ENCODE results near the gene CCDC3. TPM values are rescaled to one million over a fixed set of nuclear protein-coding genes. Genes with fewer than 3 reads are reported as not detected.

Gene CCDC3
- total and polyA plus RNA-seq, 2 of the 8 experiments (the other 6 are each of a cell fraction or from before 2014, with no cell fraction given), result 3.4 to 3.7 TPM

DNA sequence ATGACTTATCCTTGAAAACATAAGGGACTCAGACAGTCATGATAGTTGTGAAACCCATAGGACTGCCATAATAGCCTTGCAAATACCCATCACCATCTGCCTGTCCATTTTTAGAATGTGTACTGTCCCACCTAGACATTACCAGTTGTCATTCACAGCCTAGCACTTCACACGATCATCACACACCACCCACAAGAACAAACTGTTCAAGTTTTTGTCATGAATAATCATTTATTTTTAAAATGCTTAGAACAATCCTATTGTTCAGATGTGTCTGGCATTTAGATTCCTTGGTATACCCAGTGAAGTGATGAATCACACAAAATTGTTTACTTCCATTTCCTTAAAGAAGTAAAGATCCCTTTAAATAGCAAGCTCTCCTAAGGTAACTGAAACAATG lies 46.6 kb downstream of the CCDC3 start:
- no peak overlapping the region for H2AK5ac ChIP-seq (ENCODE audit: low read depth, low read length)
- no peaks in the 10 kb centered on the region for H3K79me1 ChIP-seq (ENCODE audit: low read depth, low read length)
- no peak overlapping the region for H2AFZ ChIP-seq (ENCODE audit: low read length)
- no peaks in the 10 kb centered on the region for H3K27me3 ChIP-seq (replicated peaks in 1 of 4; ENCODE audit: control insufficient read depth in 3 of 4, extremely low read depth in 1 of 4, insufficient read depth in 3 of 4, low read length in 3 of 4)
- H3K27ac ChIP-seq (ENCODE audit: low read depth, low read length), result no peak overlapping the region
- no peaks in the 10 kb centered on the region for H3K36me3 ChIP-seq (ENCODE audit: control insufficient read depth in 2 of 4, insufficient read depth in 4 of 4, low read length in 3 of 4)
- no peak overlapping the region for H4K91ac ChIP-seq (replicated peaks; ENCODE audit: insufficient read length, low read length)
- H3K9me3 ChIP-seq (ENCODE audit: insufficient read depth in 2 of 2, low read depth in 1 of 2, low read length in 1 of 2), result peaks cover 11 to 18% of the 10 kb centered on the region in 2 experiments; a peak in 2 of 4 replicates
- H2BK20ac ChIP-seq (ENCODE audit: low read length), result no peak overlapping the region
- H3K14ac ChIP-seq (ENCODE audit: insufficient read length), result no peak overlapping the region
- H4K8ac ChIP-seq (ENCODE audit: extremely low read depth, insufficient read depth, low read length), result no peak overlapping the region
- no peak overlapping the region for H3K18ac ChIP-seq (ENCODE audit: extremely low read depth, low read length)
- no peaks in the 10 kb centered on the region for H4K20me1 ChIP-seq (replicated peaks in 1 of 2; ENCODE audit: control insufficient read depth in 1 of 2, insufficient read depth in 2 of 2, low read length in 2 of 2)
- H3K4me1 ChIP-seq (replicated peaks in 1 of 4; ENCODE audit: control insufficient read depth in 3 of 4, insufficient read depth in 4 of 4, low read length in 3 of 4), result no peaks in the 10 kb centered on the region
- H2BK12ac ChIP-seq (ENCODE audit: low read depth, low read length), result no peak overlapping the region
- 0% methylated on average over 1 of the region's 1 CpG; no CpG with 5 or more reads in 1 of the 2 experiments for WGBS, 2 experiments (ENCODE audit: extremely low coverage in 1 of 2, insufficient coverage in 1 of 2, insufficient read length in 1 of 2, insufficient replicate concordance in 2 of 2, low coverage in 1 of 2, low lambda C conversion rate in 2 of 2, missing lambda C conversion rate in 1 of 2)
- H3K56ac ChIP-seq (replicated peaks; ENCODE audit: insufficient read length, low read depth, low read length), result no peak overlapping the region
- DNase-seq (ENCODE audit: low read depth in 1 of 2, low spot score in 2 of 2) (peak in 1 of 2 experiments; percentile 1), FAIRE-seq (no peak)
- TF ChIP-seq CHD1 (IDR thresholded peaks at IDR 0.05; ENCODE audit: low read depth, low read length) (no peak), MAFK (IDR thresholded peaks at IDR 0.05; ENCODE audit: low read depth, low read length) (no peak), POLR2AphosphoS5 (IDR thresholded peaks at IDR 0.05; ENCODE audit: low read depth, low read length) (no peak), BRCA1 (IDR thresholded peaks at IDR 0.05; ENCODE audit: low read depth, low read length) (no peak), GTF2F1 (IDR thresholded peaks at IDR 0.05; ENCODE audit: borderline replicate concordance, low read depth, low read length) (no peak)
- H3K4me2 ChIP-seq (ENCODE audit: insufficient read depth in 1 of 2, low read depth in 2 of 2, low read length in 2 of 2), result no peak overlapping the region
- no peak overlapping the region for H3K4ac ChIP-seq (replicated peaks; ENCODE audit: insufficient read length, low read depth, low read length)
- H3K9ac ChIP-seq (replicated peaks in 1 of 4; ENCODE audit: extremely low read depth in 1 of 4, low read depth in 3 of 4, low read length in 3 of 4), result no peak overlapping the region
- no peaks in the 10 kb centered on the region for H3K79me2 ChIP-seq (ENCODE audit: control insufficient read depth in 1 of 2, insufficient read depth in 2 of 2, low read length in 2 of 2)
- ChIA-PET CTCF (ENCODE audit: partially characterized antibody) (no interaction called here), POLR2A (ENCODE audit: partially characterized antibody) (no interaction called here)
- no peaks in the 10 kb centered on the region for H3K23me2 ChIP-seq (ENCODE audit: low read depth, low read length)
- no peak overlapping the region for H2BK120ac ChIP-seq (replicated peaks; ENCODE audit: low read depth, low read length)
- H3K23ac ChIP-seq (ENCODE audit: insufficient read length), result no peak overlapping the region
- no peak overlapping the region for H2BK15ac ChIP-seq (ENCODE audit: low read length)
- H4K5ac ChIP-seq (ENCODE audit: insufficient read length, low read depth, low read length), result no peak overlapping the region
- no peak overlapping the region for H2BK5ac ChIP-seq (ENCODE audit: low read depth, low read length)
- no peak overlapping the region for H3K4me3 ChIP-seq (ENCODE audit: extremely low read depth in 1 of 4, insufficient read depth in 2 of 4, low read depth in 3 of 4, low read length in 4 of 4)

Measured in H1 (cell line).